Measurements from ENCODE around the gene PHF2.

DNA sequence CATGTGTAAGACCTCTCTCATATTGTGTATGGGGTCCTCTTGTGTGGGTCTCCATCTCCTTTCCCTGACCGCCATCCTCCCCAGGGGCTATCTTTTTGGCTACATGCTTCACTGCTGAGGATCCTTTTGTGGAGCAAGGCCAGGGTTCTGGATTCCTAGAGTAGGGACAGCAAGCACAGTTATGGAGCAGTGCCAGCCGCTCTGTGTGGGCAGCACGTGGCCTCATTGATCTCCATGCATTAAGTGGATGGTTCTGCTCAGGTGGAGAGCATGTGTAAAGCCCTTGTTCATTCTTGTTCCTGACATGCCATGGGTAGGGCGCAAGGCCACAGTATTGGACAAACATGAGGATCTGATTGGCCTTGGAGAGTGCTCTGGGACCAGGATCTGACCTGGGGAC lies 8.9 kb downstream of the PHF2 start:
- TF ChIP-seq, protein P1, sequence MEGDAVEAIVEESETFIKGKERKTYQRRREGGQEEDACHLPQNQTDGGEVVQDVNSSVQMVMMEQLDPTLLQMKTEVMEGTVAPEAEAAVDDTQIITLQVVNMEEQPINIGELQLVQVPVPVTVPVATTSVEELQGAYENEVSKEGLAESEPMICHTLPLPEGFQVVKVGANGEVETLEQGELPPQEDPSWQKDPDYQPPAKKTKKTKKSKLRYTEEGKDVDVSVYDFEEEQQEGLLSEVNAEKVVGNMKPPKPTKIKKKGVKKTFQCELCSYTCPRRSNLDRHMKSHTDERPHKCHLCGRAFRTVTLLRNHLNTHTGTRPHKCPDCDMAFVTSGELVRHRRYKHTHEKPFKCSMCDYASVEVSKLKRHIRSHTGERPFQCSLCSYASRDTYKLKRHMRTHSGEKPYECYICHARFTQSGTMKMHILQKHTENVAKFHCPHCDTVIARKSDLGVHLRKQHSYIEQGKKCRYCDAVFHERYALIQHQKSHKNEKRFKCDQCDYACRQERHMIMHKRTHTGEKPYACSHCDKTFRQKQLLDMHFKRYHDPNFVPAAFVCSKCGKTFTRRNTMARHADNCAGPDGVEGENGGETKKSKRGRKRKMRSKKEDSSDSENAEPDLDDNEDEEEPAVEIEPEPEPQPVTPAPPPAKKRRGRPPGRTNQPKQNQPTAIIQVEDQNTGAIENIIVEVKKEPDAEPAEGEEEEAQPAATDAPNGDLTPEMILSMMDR (IDR thresholded peaks at IDR 0.05; ENCODE audit: insufficient read depth, low read depth, low read length): no peak
- no peak for TF ChIP-seq EZH2 (IDR thresholded peaks at IDR 0.05; ENCODE audit: insufficient read depth, low read length)
